Measurements from ENCODE around the gene SMARCA2.

SMARCA2 gene

DNA sequence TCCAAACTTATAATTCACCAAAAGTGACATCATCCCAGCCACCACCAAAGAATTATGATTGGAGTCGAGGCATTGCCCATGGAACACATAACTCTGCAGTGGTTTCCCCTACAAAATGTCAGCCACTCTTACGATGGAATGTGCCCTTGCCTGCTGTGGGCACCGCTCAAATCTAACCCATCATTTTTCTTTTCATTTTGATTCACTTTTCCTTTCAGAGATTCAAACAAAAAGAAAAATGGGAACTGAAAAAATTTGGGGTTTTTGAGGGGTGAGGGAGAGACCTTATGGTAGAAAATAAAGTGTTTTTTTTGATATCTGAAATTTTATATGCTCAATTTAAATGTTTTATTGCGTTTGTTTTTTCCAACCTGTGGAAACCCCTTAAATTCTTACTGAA, 28.1 kb downstream of the SMARCA2 start:
- DNase-seq: no peak

GRCh38 chr9:2043881-2044462, 28.8 kb downstream of the SMARCA2 start:
- no peak for DNase-seq

DNA sequence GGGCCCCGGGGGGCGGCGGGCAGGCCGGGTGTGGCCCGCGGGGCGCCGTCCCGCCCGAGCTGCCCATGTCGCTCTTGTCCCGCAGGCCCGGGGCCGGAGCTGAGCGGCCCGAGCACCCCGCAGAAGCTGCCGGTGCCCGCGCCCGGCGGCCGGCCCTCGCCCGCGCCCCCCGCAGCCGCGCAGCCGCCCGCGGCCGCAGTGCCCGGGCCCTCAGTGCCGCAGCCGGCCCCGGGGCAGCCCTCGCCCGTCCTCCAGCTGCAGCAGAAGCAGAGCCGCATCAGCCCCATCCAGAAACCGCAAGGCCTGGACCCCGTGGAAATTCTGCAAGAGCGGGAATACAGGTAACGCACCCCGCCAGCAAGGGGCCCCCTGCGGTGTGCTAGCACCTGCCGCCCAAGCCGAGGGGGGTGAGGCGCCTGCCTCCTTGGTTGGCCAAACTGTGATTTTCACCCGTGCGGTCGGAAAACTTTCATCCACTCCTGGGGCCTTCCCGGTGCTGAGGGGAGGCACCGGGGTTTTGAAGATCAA, 32.1 kb downstream of the SMARCA2 start:
- DNase-seq: no peak

- no peak for DNase-seq
Measured at GRCh38 chr9:2047916-2048315, 32.8 kb downstream of the SMARCA2 start.

DNA sequence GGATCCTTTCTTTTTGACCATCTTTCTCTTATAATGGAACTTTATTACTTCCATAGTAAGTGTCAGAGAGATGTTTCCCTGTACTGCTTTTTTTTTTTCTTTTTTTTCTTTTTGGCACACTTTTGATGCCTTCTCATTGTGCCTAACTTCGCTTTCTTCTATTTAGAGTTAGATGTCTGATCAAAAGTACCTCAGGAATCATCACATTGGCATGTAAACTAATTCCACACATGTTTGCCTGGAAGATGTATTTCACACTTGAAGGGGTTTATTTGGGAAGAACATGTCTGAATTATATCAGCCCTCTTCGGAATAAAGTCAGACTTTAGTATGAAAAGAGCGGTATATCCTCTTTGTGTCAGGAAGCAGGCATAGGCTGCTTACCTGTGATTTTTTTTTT, 35.1 kb downstream of the SMARCA2 start:
- no peak for DNase-seq

DNA sequence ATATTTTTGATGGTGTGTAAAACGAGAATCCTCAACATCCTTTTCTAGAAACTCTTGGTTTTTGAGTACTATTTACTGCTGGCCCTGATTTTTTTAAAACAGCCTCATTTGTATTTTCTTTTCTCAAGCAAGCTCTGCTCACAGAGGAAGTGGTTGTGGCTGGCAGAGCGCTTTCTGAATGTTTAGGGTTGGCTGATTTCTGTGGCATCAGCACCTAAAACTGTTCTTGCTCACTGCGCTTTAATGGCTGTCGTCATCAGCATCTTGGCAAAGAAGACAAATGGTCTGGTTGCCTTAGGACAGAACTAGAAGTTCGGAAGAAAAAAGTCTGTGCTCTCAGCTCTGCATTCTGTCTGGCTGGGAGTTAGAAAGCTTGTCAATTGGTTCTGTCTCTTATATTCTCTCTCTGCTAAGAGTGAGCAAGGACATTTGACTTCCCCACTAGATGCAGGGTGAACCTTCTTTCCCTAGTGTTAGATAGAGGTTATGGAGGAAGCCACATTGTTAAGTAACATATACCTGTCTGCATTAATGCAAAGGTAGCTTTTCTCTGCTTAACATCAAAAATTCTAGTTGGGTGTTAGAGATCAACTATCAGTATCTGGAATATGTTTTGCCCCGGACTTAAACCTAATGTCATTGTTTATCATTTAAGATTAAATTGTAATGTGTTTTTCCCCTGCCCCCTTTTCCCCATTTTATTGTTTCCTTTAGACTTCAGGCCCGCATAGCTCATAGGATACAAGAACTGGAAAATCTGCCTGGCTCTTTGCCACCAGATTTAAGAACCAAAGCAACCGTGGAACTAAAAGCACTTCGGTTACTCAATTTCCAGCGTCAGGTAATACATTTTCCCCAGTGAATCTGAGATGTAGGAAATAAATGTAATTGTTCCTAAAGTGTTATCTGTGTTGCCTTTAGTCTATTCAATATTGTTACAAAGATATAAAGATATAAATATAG, 39.0 kb downstream of the SMARCA2 start:
- DNase-seq: peak; percentile 91

- peak; percentile 91 for DNase-seq
Measured at GRCh38 chr9:2055203-2055658, 40.1 kb downstream of the SMARCA2 start.

DNA sequence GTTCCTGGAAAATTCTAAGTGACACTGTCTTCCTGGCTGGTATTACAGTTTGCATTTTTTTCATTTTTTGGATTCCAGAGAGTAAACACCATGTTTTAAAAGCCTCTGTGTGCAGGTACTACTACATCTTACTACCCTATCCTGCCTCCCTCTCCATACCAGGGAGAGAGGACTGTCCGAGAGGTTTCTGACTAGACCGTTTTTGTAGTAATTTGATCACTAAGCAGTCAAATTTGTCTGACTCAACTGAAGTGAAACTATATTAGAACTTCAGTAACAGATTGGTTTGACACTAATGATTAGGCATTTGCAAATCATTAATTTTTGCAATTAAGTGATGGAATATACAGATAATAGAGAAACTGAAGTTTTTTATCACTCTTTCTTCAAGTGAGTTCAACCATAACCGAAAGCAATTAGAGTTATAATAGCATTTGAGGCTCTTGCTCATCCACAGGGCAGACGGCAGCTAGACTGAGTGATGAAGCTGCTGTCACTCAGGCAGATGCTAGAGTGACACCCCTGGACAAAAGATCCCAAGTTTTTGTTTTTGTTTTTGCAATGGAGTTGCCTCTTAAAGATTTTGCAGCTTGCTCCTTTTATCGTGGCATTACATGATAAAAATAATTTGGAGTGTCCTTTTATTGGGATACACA, 44.3 kb downstream of the SMARCA2 start:
- DNase-seq: no peak

GRCh38 chr9:2060424-2060823, 45.3 kb downstream of the SMARCA2 start:
- no peak for DNase-seq

DNA sequence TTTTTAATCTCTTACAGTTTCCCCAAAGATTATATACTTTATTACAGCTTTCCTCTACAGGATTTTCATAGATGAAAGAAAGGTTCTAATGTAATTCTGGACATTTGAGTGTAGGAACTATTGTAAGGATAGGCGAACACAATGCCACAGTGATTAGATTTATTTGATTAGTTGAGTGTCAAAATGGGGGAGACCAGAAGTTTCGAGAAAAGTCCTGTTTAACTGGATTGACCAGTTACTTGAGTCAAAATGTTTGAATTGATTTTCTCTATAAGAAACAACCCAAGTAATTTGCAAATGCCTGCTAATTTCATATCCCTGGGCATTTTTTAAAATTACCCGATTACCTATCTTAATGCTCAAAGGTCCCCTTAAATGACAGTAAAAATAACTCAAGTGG, 50.6 kb downstream of the SMARCA2 start:
- DNase-seq: no peak

DNA sequence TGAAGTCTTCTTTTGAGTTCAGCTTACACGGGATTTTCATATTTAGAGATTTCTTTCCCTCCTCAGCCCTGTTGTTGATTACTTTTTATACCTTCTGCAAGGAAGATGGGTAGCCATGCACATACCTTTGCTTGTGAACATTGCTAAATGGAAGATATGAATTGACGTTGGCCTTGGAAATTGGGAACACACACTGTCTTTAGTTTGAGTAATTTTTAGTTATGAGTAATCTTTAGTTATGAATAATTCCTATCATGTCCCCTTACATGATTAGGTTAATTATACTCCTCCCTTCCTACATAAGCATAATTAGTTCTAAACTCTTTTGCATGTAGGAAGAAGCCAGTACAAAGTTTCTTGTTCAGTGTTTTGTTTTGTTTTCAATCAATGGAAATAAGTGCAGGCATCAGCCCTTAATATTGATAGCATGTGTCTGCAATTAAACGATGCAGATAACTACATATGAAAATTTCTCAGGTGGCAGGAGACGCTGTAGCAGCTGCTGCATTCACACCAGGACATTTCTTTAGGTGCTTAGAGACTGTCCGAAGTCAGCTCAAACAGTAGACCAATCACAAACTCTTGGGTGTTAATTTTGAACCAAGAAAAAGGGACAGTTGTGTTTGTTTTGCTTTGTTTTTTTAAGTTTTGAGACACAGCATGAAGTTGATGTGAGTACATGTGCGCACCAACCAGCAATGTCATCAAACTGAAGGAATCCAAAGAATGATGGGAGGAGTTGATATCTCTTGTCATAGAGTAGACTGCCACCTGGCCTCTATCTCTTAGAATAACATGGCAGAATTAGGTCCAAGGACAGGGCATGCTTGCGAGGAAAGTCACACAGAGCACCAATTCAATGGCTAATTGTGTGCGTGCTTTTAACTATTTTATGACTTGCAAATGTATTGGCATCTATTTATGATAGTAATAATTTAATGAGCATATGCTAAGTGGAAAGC, 51.4 kb downstream of the SMARCA2 start:
- DNase-seq: peak; percentile 31

- DNase-seq: no peak
Measured at GRCh38 chr9:2072752-2073405, 57.7 kb downstream of the SMARCA2 start.

GRCh38 chr9:2082772-2083171, 67.6 kb downstream of the SMARCA2 start:
- DNase-seq: no peak

- DNase-seq: no peak
Measured at GRCh38 chr9:2083479-2083878, 68.3 kb downstream of the SMARCA2 start.

DNA sequence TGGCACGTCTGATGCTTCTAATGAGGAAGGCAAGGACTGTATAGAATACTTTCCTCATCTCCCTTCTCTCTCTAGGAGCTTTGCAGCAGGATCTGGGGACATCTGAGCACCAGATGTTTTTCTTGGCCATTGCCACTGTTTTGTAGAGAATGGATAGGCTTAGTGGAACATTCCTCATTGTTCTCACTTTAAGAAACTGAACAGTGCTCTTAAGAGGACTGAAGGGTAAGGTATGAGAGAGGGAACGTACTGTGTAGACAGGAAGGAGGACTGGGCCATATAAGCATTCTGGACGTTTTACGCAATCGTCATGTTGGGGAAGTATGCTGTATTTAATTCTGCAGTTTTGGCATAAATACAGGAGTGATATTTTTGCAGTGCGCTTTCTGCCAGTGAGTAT, 70.6 kb downstream of the SMARCA2 start:
- DNase-seq: no peak

DNA sequence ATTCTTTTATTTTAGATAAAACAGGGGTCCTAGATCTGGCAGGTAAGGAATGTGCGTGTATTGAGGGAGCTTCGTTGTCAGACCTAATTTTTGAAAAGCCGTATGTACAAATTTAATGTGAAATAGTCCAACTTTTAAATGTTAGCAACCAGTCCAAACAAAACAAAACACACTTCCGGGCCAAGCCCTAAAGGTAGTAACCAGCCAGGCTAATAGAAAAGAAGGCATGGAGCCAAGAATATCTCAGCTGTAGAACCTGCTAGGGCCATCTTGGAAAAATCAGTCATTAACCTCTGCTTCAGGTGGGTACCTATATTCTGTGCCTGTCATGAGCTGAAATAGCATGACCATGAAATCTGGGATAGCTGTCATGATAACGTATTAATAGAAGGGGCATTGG, 71.0 kb downstream of the SMARCA2 start:
- no peak for DNase-seq

- peak; percentile 11 for DNase-seq
Measured at GRCh38 chr9:2086971-2087370, 71.8 kb downstream of the SMARCA2 start.

DNA sequence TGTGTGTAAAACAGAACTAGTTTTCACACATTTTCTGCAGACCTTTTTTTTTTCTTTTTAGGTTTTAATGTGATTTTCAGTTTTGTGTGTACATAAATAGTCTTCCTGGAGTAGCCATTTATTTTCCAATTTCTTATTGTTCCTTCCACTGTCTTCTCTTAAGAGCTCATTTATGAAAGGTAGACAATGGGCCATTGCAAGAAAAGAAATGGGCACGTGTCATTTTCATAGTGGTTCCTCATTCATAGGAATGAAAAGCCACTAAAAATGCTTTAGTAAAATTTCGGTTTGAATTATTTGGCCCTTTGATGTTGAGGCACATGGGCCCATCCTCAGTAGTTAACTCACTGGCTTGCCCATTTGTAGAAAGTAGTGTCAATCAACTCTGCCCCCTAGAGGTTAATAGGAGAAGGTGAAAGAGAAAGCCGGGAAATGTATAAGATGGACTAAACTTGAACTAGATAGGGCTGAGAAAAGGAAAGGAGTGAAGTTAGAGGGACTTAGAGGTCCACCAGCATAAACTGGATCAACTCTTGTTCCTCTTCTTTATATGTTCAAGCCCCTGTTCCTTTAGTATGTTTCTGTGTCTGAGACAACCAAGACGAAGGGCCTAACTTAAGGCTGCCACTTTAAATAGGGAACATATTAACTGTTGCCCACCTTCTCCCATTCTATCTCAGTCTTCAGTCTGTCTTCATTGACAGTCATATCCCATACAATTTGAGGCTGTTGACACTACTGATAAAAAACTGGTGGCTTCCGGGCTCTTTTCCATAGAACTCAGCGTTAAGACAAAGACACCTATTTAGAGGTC, 72.6 kb downstream of the SMARCA2 start:
- peak; percentile 76 for DNase-seq

- no peak for DNase-seq
Measured at GRCh38 chr9:2093920-2094597, 78.9 kb downstream of the SMARCA2 start.

- no peak for DNase-seq
Measured at GRCh38 chr9:2096376-2096970, 81.3 kb downstream of the SMARCA2 start.

All from activated CD4-positive, alpha-beta T cell treated with anti-CD3 and anti-CD28 coated beads, Interleukin-2, Interleukin-6, amounts not matched to agents 100 ng/mL and 50 ng/mL, durations not matched to agents 16 hours and 8 hours (primary cell).